K562 (cell line): Measurements from ENCODE around the gene FLVCR2. TPM values are rescaled to one million over a fixed set of nuclear protein-coding genes. Genes with fewer than 3 reads are reported as not detected.

ENCODE experiments used
- AFF4 ChIP-seq: sonication (generic); formaldehyde crosslinking; IDR thresholded peaks from 2 replicates; pipeline ENCODE4 v1.8.0; 2023; ENCODE audit warnings: mild to moderate bottlenecking, missing genetic modification reagents
- CBFA2T2 ChIP-seq: fragments of 450-650 bp; conservative IDR thresholded peaks from 2 replicates; pipeline ENCODE4 v1.6.1; 2017; ENCODE audit warnings: mild to moderate bottlenecking
- GATA2 ChIP-seq: sonication (generic); formaldehyde crosslinking; IDR thresholded peaks from 2 replicates; pipeline ENCODE4 v1.4.0; 2020; ENCODE audit warnings: mild to moderate bottlenecking, missing genetic modification reagents
- HDAC1 ChIP-seq, 2 experiments: fragments of 450-650 bp; IDR thresholded peaks; 2 replicates each; pipeline ENCODE4 v1.6.1; 2016 to 2017; ENCODE audit warnings: inconsistent platforms in 1 of 2, mild to moderate bottlenecking in 1 of 2, moderate library complexity in 1 of 2
- HMGN3 ChIP-seq: IDR thresholded peaks from 2 replicates; pipeline ENCODE4 v1.6.1; 2011; ENCODE audit warnings: borderline replicate concordance, low read depth, mild to moderate bottlenecking, mixed read lengths, low read length; ENCODE audit not compliant: insufficient read length; ENCODE audit errors: extremely low read depth
- ILK ChIP-seq: fragments of 450-650 bp; IDR thresholded peaks from 2 replicates; pipeline ENCODE4 v1.6.1; 2016; ENCODE audit warnings: missing genetic modification characterization, low read depth, mild to moderate bottlenecking, missing compliant biosample characterization, moderate library complexity, borderline replicate concordance
- KDM2B ChIP-seq: fragments of 250-450 bp; sonication (Bioruptor Pico); IDR thresholded peaks from 2 replicates; pipeline ENCODE4 v1.8.0; 2021; ENCODE audit warnings: mild to moderate bottlenecking, moderate library complexity
- MBD2 ChIP-seq: sonication (generic); IDR thresholded peaks from 2 replicates; pipeline ENCODE4 v1.6.1; 2016; ENCODE audit warnings: low read depth, borderline replicate concordance
- MECOM ChIP-seq: fragments of 250-450 bp; sonication (Bioruptor Pico); IDR thresholded peaks from 2 replicates; pipeline ENCODE4 v1.8.0; 2022; ENCODE audit warnings: inconsistent platforms
- NELFE ChIP-seq: IDR thresholded peaks from 2 replicates; pipeline ENCODE4 v1.6.1; 2011; ENCODE audit warnings: mild to moderate bottlenecking; ENCODE audit not compliant: insufficient read depth, insufficient read length
- PBX2 ChIP-seq, 2 experiments: IDR thresholded peaks in 1 of 2; conservative IDR thresholded peaks in 1 of 2; 2 replicates each; pipeline ENCODE4 v1.6.1; 2016; ENCODE audit warnings: low read depth in 2 of 2, mild to moderate bottlenecking in 1 of 2, missing compliant biosample characterization in 1 of 2, missing genetic modification characterization in 1 of 2, moderate library complexity in 1 of 2
- RBM14 ChIP-seq: fragments of 200-400 bp; formaldehyde crosslinking; IDR thresholded peaks from 2 replicates; pipeline ENCODE4 v1.6.1; 2018; ENCODE audit warnings: low read depth, mild to moderate bottlenecking, low read length, moderate library complexity, borderline replicate concordance; ENCODE audit not compliant: insufficient read depth
- ZFX ChIP-seq: sonication (generic); formaldehyde crosslinking; IDR thresholded peaks from 2 replicates; pipeline ENCODE4 v1.8.0; 2022; ENCODE audit warnings: mild to moderate bottlenecking, missing genetic modification reagents, moderate library complexity
- ZNF212 ChIP-seq: fragments of 450-650 bp; formaldehyde crosslinking; IDR thresholded peaks from 2 replicates; pipeline ENCODE4 v1.4.0; 2020; ENCODE audit warnings: mild to moderate bottlenecking
- ZNF232 ChIP-seq: sonication (generic); formaldehyde crosslinking; IDR thresholded peaks from 2 replicates; pipeline ENCODE4 v1.8.0; 2022; ENCODE audit warnings: mild to moderate bottlenecking, missing genetic modification reagents
- ZNF316 ChIP-seq: fragments of 450-650 bp; IDR thresholded peaks from 2 replicates; pipeline ENCODE4 v1.6.1; 2016
- ZNF507 ChIP-seq: conservative IDR thresholded peaks from 2 replicates; pipeline ENCODE4 v1.6.1; 2017; ENCODE audit warnings: missing genetic modification characterization, missing compliant biosample characterization
- polyA plus RNA-seq, 8 experiments: library from polyadenylated mRNA; depleted of rRNA in 4 of 8; stranded (reverse) in 5 of 8; unstranded in 3 of 8; fragments of >200 nt; fragmentation: Nextera tagmentation in 2 of 8; fragmentation: Illumina TruSeq in 1 of 8; extraction: Ambion mirVana in 2 of 8; extraction: Trizol in 1 of 8; gene quantifications; 2 replicates each; pipeline versions ENCODE4 v1.2.1 to v1.2.3, GENCODE V29; 2011 to 2014; ENCODE audit warnings: inconsistent platforms in 1 of 8, missing spikeins in 1 of 8
- total RNA-seq, 7 experiments: library from RNA; depleted of rRNA in 6 of 7; stranded (reverse); fragments of >200 nt in 6 of 7; fragmentation: Illumina TruSeq in 2 of 7; extraction: Trizol in 2 of 7; gene quantifications; 2 replicates each; pipeline versions ENCODE4 v1.2.1 to v1.2.3, GENCODE V29; 2011 to 2021; ENCODE audit warnings: low replicate concordance in 1 of 7
- TF ChIP-seq, protein P1 (sequence below): sonication (generic); formaldehyde crosslinking; IDR thresholded peaks from 2 replicates; pipeline ENCODE4 v1.8.0; 2022; ENCODE audit warnings: missing genetic modification reagents, mild to moderate bottlenecking, borderline replicate concordance

FLVCR2 gene
- total and polyA plus RNA-seq, 9 of the 15 experiments (the other 6 are each of a cell fraction or from before 2014, with no cell fraction given) = 1.5 TPM; not detected in 8

DNA sequence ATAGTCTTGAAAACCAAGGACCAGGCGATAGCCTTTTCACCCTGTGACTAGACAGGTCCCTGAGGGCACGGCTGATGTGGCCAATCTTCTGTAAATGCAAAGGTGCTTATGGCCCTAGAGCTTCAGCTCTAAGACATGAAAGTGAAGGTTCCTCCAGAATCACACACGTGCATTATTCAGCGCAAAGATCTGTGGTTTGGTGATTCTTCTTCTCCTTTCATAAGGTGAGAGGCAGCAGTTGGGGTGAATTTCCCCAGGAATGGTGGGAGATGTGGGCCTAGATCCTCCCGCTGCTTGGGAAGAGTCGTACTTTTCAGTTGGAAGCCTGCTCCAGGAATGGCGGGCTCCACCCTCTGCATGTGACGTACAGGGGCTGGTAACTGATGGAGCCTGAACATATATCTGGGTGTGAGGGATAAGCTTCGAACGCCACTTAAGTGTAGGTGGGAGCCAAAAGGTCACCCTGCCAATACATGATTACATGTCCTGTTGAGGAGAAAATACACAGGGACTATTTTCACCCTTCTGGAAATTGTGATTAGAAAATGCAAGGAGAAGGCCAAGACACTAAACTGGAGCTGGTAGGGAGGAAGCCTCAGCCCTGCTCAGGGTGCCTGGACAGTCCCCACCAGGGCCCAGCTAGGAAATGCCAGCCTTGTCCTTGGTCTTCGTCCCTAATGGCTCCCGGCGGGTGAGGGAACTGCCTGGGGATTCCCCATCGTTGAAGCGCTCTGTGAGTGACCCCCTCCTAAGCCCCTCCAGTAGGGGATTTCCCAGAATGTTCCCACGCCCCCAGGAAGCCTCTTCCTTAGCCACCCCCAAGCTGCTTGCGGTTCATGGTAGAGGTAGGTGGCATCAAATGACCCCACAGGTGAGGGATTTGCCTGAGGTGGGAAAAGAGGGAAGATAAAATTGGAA, 38.6 kb upstream of the FLVCR2 start (continued):
- TF ChIP-seq ZFX (CRISPR knock-in tag) = peak; percentile 64
- no peak for TF ChIP-seq NELFE
- peak; percentile 49; the same call in 1 of the 2 replicates for TF ChIP-seq GATA2 (CRISPR knock-in tag)
- no peak for TF ChIP-seq ZNF212 (CRISPR knock-in tag)
- no peak for TF ChIP-seq ZNF507 (tag)
- TF ChIP-seq ILK (tag) = no peak
- TF ChIP-seq, protein P1, sequence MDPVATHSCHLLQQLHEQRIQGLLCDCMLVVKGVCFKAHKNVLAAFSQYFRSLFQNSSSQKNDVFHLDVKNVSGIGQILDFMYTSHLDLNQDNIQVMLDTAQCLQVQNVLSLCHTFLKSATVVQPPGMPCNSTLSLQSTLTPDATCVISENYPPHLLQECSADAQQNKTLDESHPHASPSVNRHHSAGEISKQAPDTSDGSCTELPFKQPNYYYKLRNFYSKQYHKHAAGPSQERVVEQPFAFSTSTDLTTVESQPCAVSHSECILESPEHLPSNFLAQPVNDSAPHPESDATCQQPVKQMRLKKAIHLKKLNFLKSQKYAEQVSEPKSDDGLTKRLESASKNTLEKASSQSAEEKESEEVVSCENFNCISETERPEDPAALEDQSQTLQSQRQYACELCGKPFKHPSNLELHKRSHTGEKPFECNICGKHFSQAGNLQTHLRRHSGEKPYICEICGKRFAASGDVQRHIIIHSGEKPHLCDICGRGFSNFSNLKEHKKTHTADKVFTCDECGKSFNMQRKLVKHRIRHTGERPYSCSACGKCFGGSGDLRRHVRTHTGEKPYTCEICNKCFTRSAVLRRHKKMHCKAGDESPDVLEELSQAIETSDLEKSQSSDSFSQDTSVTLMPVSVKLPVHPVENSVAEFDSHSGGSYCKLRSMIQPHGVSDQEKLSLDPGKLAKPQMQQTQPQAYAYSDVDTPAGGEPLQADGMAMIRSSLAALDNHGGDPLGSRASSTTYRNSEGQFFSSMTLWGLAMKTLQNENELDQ (CRISPR knock-in tag) = no peak
- peak; percentile 53; the same call in 1 of the 2 replicates for TF ChIP-seq MBD2
- TF ChIP-seq MECOM (CRISPR knock-in tag) = no peak
- no peak for TF ChIP-seq HDAC1 (IDR thresholded peaks at IDR 0.05)
- TF ChIP-seq PBX2 (CRISPR knock-in tag; IDR thresholded peaks at IDR 0.05; ENCODE audit: low read depth) = no peak
- TF ChIP-seq PBX2 (tag; conservative IDR thresholded peaks at IDR 0.05; ENCODE audit: low read depth) = no peak
- TF ChIP-seq KDM2B (CRISPR knock-in tag) = no peak
- peak; percentile 95 for TF ChIP-seq CBFA2T2
- no peak for TF ChIP-seq RBM14
- no peak for TF ChIP-seq HMGN3
- no peak for TF ChIP-seq ZNF232 (CRISPR knock-in tag)
- no peak for TF ChIP-seq AFF4
- no peak for TF ChIP-seq ZNF316
